BJ (cell line): ENCODE results near the gene CEP55. TPM values are rescaled to one million over a fixed set of nuclear protein-coding genes. Genes with fewer than 3 reads are reported as not detected.
A peak's percentile ranks its signal among the peaks of the same experiment; 100 is the strongest.

Source experiments
- CTCF ChIA-PET: fragments of 350-600 bp; formaldehyde crosslinking; extraction: SDS; loops from one replicate; lab custom pipeline; 2021; ENCODE audit warnings: antibody characterized with exemption, inconsistent platforms; lab: Yijun Ruan, JAX
- POLR2A ChIA-PET: fragments of 300-600 bp; sonication (Branson Sonifier 250); formaldehyde crosslinking; extraction: SDS; loops from one replicate; lab custom pipeline; 2021; ENCODE audit warnings: antibody characterized with exemption; lab: Charles Lee
- DNase-seq: peaks from one replicate; pipeline ENCODE4 v3.0.0-alpha.2; 2011; ENCODE audit warnings: low read depth
- H3K27me3 ChIP-seq: 2 replicates; pipeline ENCODE4 v1.6.0; 2011; ENCODE audit warnings: low read length; ENCODE audit not compliant: control insufficient read depth, insufficient read depth
- H3K36me3 ChIP-seq: 2 replicates; pipeline ENCODE4 v1.5.1; 2011; ENCODE audit warnings: low read length; ENCODE audit not compliant: control insufficient read depth, insufficient read depth
- H3K4me3 ChIP-seq: 2 replicates; pipeline ENCODE4 v1.5.1; 2011; ENCODE audit warnings: low read depth, mild to moderate bottlenecking, control low read depth, low read length
- CTCF ChIP-seq: IDR thresholded peaks from 2 replicates; pipeline ENCODE4 v1.5.1; 2011; ENCODE audit warnings: low read depth, mild to moderate bottlenecking, control low read depth, inconsistent platforms, low read length, moderate library complexity; ENCODE audit not compliant: insufficient read depth
- polyA plus RNA-seq: library from polyadenylated mRNA; depleted of rRNA; stranded (reverse); fragments of >200 nt; gene quantifications from 2 replicates; pipeline ENCODE4 v1.2.3, GENCODE V29; 2011

Gene CEP55
- polyA plus RNA-seq, 1 experiment, result 16.8 TPM

- Histone ChIP-seq H3K36me3 (peaks cover 2% of the 10 kb centered on the region; the same call in 1 of the 2 replicates), H3K4me3 (no peak overlapping the region), H3K27me3 (no peaks in the 10 kb centered on the region)
- TF ChIP-seq CTCF, result no peak
- ChIA-PET CTCF (interaction anchor here (0.6 to 3.3 kb wide), 6 partner anchors 10 to 123 kb away, joined by 3 to 14 read pairs (median 4); no protein-coding TSS in a partner anchor), POLR2A (interaction anchor here (0.6 to 1.2 kb wide), 9 partner anchors 9 to 98 kb away, joined by 3 to 28 read pairs (median 7); no protein-coding TSS in a partner anchor)
- DNase-seq, result no peak
Observed at GRCh38 chr10:93475871-93476270, 20.5 kb upstream of the CEP55 start.

- H3K36me3 ChIP-seq, result peaks cover 1% of the 10 kb centered on the region; the same call in 1 of the 2 replicates
- no peaks in the 10 kb centered on the region for H3K27me3 ChIP-seq
- TF ChIP-seq CTCF, result no peak
- CTCF ChIA-PET, result interaction anchor here (15.2 kb wide), 1 partner anchor 106 kb away, joined by 276 read pairs; no protein-coding TSS in a partner anchor
- no peak overlapping the region for H3K4me3 ChIP-seq
- POLR2A ChIA-PET, result no interaction called here
- no peak for DNase-seq
Observed at GRCh38 chr10:93476756-93477155, 19.7 kb upstream of the CEP55 start.

GRCh38 chr10:93478873-93479272 is 17.5 kb upstream of the CEP55 start:
- DNase-seq, result no peak
- H3K36me3 ChIP-seq, result no peaks in the 10 kb centered on the region
- H3K4me3 ChIP-seq, result peak overlapping the region; percentile 72; the same call in 1 of the 2 replicates
- CTCF ChIA-PET, result interaction anchor here (0.6 to 15.2 kb wide), 6 partner anchors 14 to 108 kb away, joined by 3 to 276 read pairs (median 4); no protein-coding TSS in a partner anchor
- TF ChIP-seq CTCF, result no peak
- POLR2A ChIA-PET, result interaction anchor here (0.7 to 1.1 kb wide), 2 partner anchors 13 to 95 kb away, joined by 3 to 4 read pairs; no protein-coding TSS in a partner anchor
- no peaks in the 10 kb centered on the region for H3K27me3 ChIP-seq

- no peaks in the 10 kb centered on the region for H3K36me3 ChIP-seq
- no peak for DNase-seq
- peak overlapping the region; percentile 72 for H3K4me3 ChIP-seq
- ChIA-PET POLR2A (interaction anchor here (0.6 to 2.2 kb wide), 7 partner anchors 10 to 105 kb away, joined by 3 to 15 read pairs (median 4); no protein-coding TSS in a partner anchor), CTCF (interaction anchor here (0.7 to 15.2 kb wide), 29 partner anchors 9 to 366 kb away, joined by 3 to 276 read pairs (median 8); no protein-coding TSS in a partner anchor)
- no peaks in the 10 kb centered on the region for H3K27me3 ChIP-seq
- TF ChIP-seq CTCF, result no peak
Observed at GRCh38 chr10:93481637-93482144, 14.7 kb upstream of the CEP55 start.

GRCh38 chr10:93482145-93482834 is 14.1 kb upstream of the CEP55 start, which contains the start of gene MYOF:
MYOF (minus strand) TSS chr10:93482334; CDS start chr10:93482194, 140 bp downstream.
- ChIA-PET CTCF (interaction anchor here (0.8 to 15.2 kb wide), 33 partner anchors 8 to 402 kb away, joined by 3 to 276 read pairs (median 7); no protein-coding TSS in a partner anchor), POLR2A (interaction anchor here (0.6 to 2.2 kb wide), 9 partner anchors 10 to 106 kb away, joined by 3 to 15 read pairs (median 4); no protein-coding TSS in a partner anchor)
- peak; percentile 91 for DNase-seq
- Histone ChIP-seq H3K4me3 (peak within 1 kb of the TSS; percentile 72), H3K36me3 (no peaks in the 10 kb centered on the region), H3K27me3 (no peaks in the 10 kb centered on the region)
- TF ChIP-seq CTCF, result peak; percentile 54
